GM21737 (cell line): Measurements from ENCODE around the gene BICC1.

ENCODE experiments used
- ATAC-seq: cut with Tn5 transposase; IDR thresholded peaks from one replicate; pipeline ENCODE4 v1.9.1; 2021; ENCODE audit warnings: mild to moderate bottlenecking, moderate library complexity; ENCODE audit not compliant: unreplicated experiment

Gene BICC1

GRCh38 chr10:58560068-58560467, 47.4 kb downstream of the BICC1 start:
- ATAC-seq = no peak

- ATAC-seq = no peak
Measured at GRCh38 chr10:58565271-58565670, 52.6 kb downstream of the BICC1 start.

GRCh38 chr10:58567652-58568051, 55.0 kb downstream of the BICC1 start:
- no peak for ATAC-seq

GRCh38 chr10:58568428-58568935, 55.8 kb downstream of the BICC1 start:
- ATAC-seq = no peak

GRCh38 chr10:58570307-58570723, 57.6 kb downstream of the BICC1 start:
- no peak for ATAC-seq

- no peak for ATAC-seq
Measured at GRCh38 chr10:58570979-58571378, 58.3 kb downstream of the BICC1 start.

GRCh38 chr10:58573144-58573543, 60.5 kb downstream of the BICC1 start:
- no peak for ATAC-seq

- no peak for ATAC-seq
Measured at GRCh38 chr10:58574058-58574457, 61.4 kb downstream of the BICC1 start.

- ATAC-seq = no peak
Measured at GRCh38 chr10:58575491-58575890, 62.8 kb downstream of the BICC1 start.

- ATAC-seq = no peak
Measured at GRCh38 chr10:58576751-58577436, 64.2 kb downstream of the BICC1 start.

GRCh38 chr10:58577437-58577777, 64.7 kb downstream of the BICC1 start:
- no peak for ATAC-seq

GRCh38 chr10:58578366-58578765, 65.7 kb downstream of the BICC1 start:
- ATAC-seq = no peak

- ATAC-seq = no peak
Measured at GRCh38 chr10:58579011-58579655, 66.5 kb downstream of the BICC1 start.

GRCh38 chr10:58582045-58582444, 69.4 kb downstream of the BICC1 start:
- no peak for ATAC-seq

GRCh38 chr10:58585435-58585834, 72.8 kb downstream of the BICC1 start:
- no peak for ATAC-seq

- no peak for ATAC-seq
Measured at GRCh38 chr10:58586282-58587245, 73.9 kb downstream of the BICC1 start.

GRCh38 chr10:58587676-58588075, 75.0 kb downstream of the BICC1 start:
- ATAC-seq = no peak

GRCh38 chr10:58588673-58589265, 76.1 kb downstream of the BICC1 start:
- no peak for ATAC-seq

GRCh38 chr10:58590152-58590840, 77.6 kb downstream of the BICC1 start:
- ATAC-seq = no peak

GRCh38 chr10:58590924-58591323, 78.3 kb downstream of the BICC1 start:
- ATAC-seq = no peak
